HG02938 (cell line): Measurements from ENCODE around the gene SELPLG.
"Not testable (repeated sequence)": the region's sequence is repeated elsewhere in the genome, so short reads cannot be mapped to it uniquely, and the experiment has no call there.

Experiments used
- ATAC-seq: cut with Tn5 transposase; IDR thresholded peaks from one replicate; pipeline ENCODE4 v1.9.1; 2021; ENCODE audit warnings: mild to moderate bottlenecking, moderate library complexity; ENCODE audit not compliant: unreplicated experiment

SELPLG gene

GRCh38 chr12:108575199-108575912 is 58.3 kb downstream of the SELPLG start:
- ATAC-seq = no peak

GRCh38 chr12:108574276-108574675 is 59.4 kb downstream of the SELPLG start:
- not testable (repeated sequence) for ATAC-seq

- no peak for ATAC-seq
Observed at GRCh38 chr12:108573317-108573716, 60.4 kb downstream of the SELPLG start.

GRCh38 chr12:108572166-108572790 is 61.4 kb downstream of the SELPLG start:
- ATAC-seq = no peak
